H1 (cell line): Measurements from ENCODE around the gene TECPR2. TPM values are rescaled to one million over a fixed set of nuclear protein-coding genes. Genes with fewer than 3 reads are reported as not detected.
A peak's percentile ranks its signal among the peaks of the same experiment; 100 is the strongest.

Source experiments
- CTCF ChIA-PET: fragments of 300-600 bp; sonication (Branson Sonifier 250); formaldehyde crosslinking; loops from one replicate; lab custom pipeline; 2021; ENCODE audit not compliant: partially characterized antibody; lab: Charles Lee
- POLR2A ChIA-PET: fragments of 300-600 bp; sonication (Branson Sonifier 250); formaldehyde crosslinking; loops from one replicate; lab custom pipeline; 2021; ENCODE audit warnings: inconsistent platforms; ENCODE audit not compliant: partially characterized antibody; lab: Charles Lee
- DNase-seq, 2 experiments: peaks; one replicate each; pipeline versions ENCODE4 v3.0.0 to v3.0.0-alpha.2; 2010 to 2022; ENCODE audit warnings: low spot score in 2 of 2, low read depth in 1 of 2, mixed read lengths in 1 of 2
- FAIRE-seq: peaks from 2 replicates; lab custom pipeline; 2011; peaks lifted over from hg19 to GRCh38; lab: Jason Lieb, UNC
- H2AFZ ChIP-seq: 2 replicates; pipeline ENCODE4 v1.8.1; 2012; ENCODE audit warnings: low read length, inconsistent platforms
- H2AK5ac ChIP-seq: 2 replicates; pipeline ENCODE4 v1.6.1; 2013; ENCODE audit warnings: low read depth, low read length
- H2BK120ac ChIP-seq: replicated peaks from 2 replicates; pipeline ENCODE3; 2013; ENCODE audit warnings: low read depth, low read length, inconsistent platforms
- H2BK12ac ChIP-seq: 2 replicates; pipeline ENCODE4 v1.6.1; 2013; ENCODE audit warnings: low read depth, low read length
- H2BK15ac ChIP-seq: 2 replicates; pipeline ENCODE4 v1.6.1; 2013; ENCODE audit warnings: low read length
- H2BK20ac ChIP-seq: 2 replicates; pipeline ENCODE4 v1.6.1; 2013; ENCODE audit warnings: low read length
- H2BK5ac ChIP-seq: 2 replicates; pipeline ENCODE4 v1.6.1; 2013; ENCODE audit warnings: low read depth, low read length
- H3K14ac ChIP-seq: 2 replicates; pipeline ENCODE4 v1.6.1; 2013; ENCODE audit warnings: inconsistent platforms; ENCODE audit not compliant: insufficient read length
- H3K18ac ChIP-seq: 2 replicates; pipeline ENCODE4 v1.6.1; 2013; ENCODE audit warnings: low read length; ENCODE audit errors: extremely low read depth
- H3K23ac ChIP-seq: 2 replicates; pipeline ENCODE4 v1.6.1; 2013; ENCODE audit warnings: inconsistent platforms; ENCODE audit not compliant: insufficient read length
- H3K23me2 ChIP-seq: 2 replicates; pipeline ENCODE4 v1.6.1; 2013; ENCODE audit warnings: low read depth, low read length
- H3K27ac ChIP-seq: 2 replicates; pipeline ENCODE4 v1.6.1; 2011; ENCODE audit warnings: low read depth, low read length, inconsistent platforms
- H3K27me3 ChIP-seq, 4 experiments: replicated peaks in 1 of 4; 1 replicate in 1 of 4; 2 replicates in 3 of 4; pipeline versions ENCODE4 v1.6.1 to v1.8.1; 2011 to 2013; ENCODE audit warnings: low read length in 3 of 4, mild to moderate bottlenecking in 3 of 4, inconsistent platforms in 2 of 4, mixed read lengths in 2 of 4, moderate library complexity in 1 of 4; ENCODE audit not compliant: control insufficient read depth in 3 of 4, insufficient read depth in 3 of 4; ENCODE audit errors: extremely low read depth in 1 of 4
- H3K36me3 ChIP-seq, 4 experiments: 2 replicates each; pipeline versions ENCODE4 v1.6.1 to v1.8.1; 2011 to 2013; ENCODE audit warnings: mild to moderate bottlenecking in 4 of 4, low read length in 3 of 4, moderate library complexity in 2 of 4, control low read depth in 1 of 4, inconsistent platforms in 1 of 4; ENCODE audit not compliant: insufficient read depth in 4 of 4, control insufficient read depth in 2 of 4
- H3K4ac ChIP-seq: replicated peaks from 2 replicates; pipeline ENCODE3; 2013; ENCODE audit warnings: low read length, low read depth, mixed read lengths, inconsistent platforms; ENCODE audit not compliant: insufficient read length
- H3K4me1 ChIP-seq, 4 experiments: replicated peaks in 1 of 4; 1 replicate in 1 of 4; 2 replicates in 3 of 4; pipeline versions ENCODE4 v1.6.1 to v1.8.1; 2011 to 2013; ENCODE audit warnings: low read length in 3 of 4, inconsistent platforms in 2 of 4, mixed read lengths in 1 of 4; ENCODE audit not compliant: insufficient read depth in 4 of 4, control insufficient read depth in 3 of 4
- H3K4me2 ChIP-seq, 2 experiments: 2 replicates each; pipeline versions ENCODE4 v1.6.1 to v1.8.1; 2011 to 2013; ENCODE audit warnings: low read depth in 2 of 2, low read length in 2 of 2, control low read depth in 1 of 2, inconsistent platforms in 1 of 2, mild to moderate bottlenecking in 1 of 2; ENCODE audit not compliant: insufficient read depth in 1 of 2
- H3K4me3 ChIP-seq, 4 experiments: fragments of 200-600, 300-600 bp in 1 of 4; sonication (generic), shearing (Covaris generic), sonication (Bioruptor Twin) in 1 of 4; 2 replicates each; pipeline versions ENCODE4 v1.5.1 to v1.8.1; 2011 to 2016; ENCODE audit warnings: low read length in 4 of 4, low read depth in 3 of 4, control low read depth in 2 of 4, inconsistent platforms in 2 of 4, mild to moderate bottlenecking in 2 of 4, mixed read lengths in 1 of 4, moderate library complexity in 1 of 4; ENCODE audit not compliant: insufficient read depth in 2 of 4; ENCODE audit errors: extremely low read depth in 1 of 4
- H3K56ac ChIP-seq: replicated peaks from 2 replicates; pipeline ENCODE3; 2013; ENCODE audit warnings: low read depth, mild to moderate bottlenecking, mixed read lengths, low read length, inconsistent platforms; ENCODE audit not compliant: insufficient read length
- H3K79me1 ChIP-seq: 2 replicates; pipeline ENCODE4 v1.6.1; 2013; ENCODE audit warnings: low read depth, low read length, control low read depth
- H3K79me2 ChIP-seq, 2 experiments: 2 replicates each; pipeline versions ENCODE4 v1.6.1 to v1.8.1; 2012 to 2013; ENCODE audit warnings: low read length in 2 of 2, mild to moderate bottlenecking in 2 of 2, inconsistent platforms in 1 of 2; ENCODE audit not compliant: insufficient read depth in 2 of 2, control insufficient read depth in 1 of 2
- H3K9ac ChIP-seq, 4 experiments: replicated peaks in 1 of 4; 1 replicate in 1 of 4; 2 replicates in 3 of 4; pipeline versions ENCODE4 v1.6.1 to v1.8.1; 2011 to 2013; ENCODE audit warnings: low read depth in 3 of 4, low read length in 3 of 4, control low read depth in 2 of 4, mild to moderate bottlenecking in 2 of 4, moderate library complexity in 2 of 4, inconsistent platforms in 1 of 4; ENCODE audit errors: extremely low read depth in 1 of 4
- H3K9me3 ChIP-seq, 2 experiments: 2 replicates each; pipeline versions ENCODE4 v1.6.1 to v1.8.1; 2012 to 2013; ENCODE audit warnings: mild to moderate bottlenecking in 2 of 2, moderate library complexity in 2 of 2, control low read depth in 1 of 2, inconsistent platforms in 1 of 2, low read depth in 1 of 2, low read length in 1 of 2, mixed read lengths in 1 of 2; ENCODE audit not compliant: insufficient read depth in 2 of 2
- H4K20me1 ChIP-seq, 2 experiments: replicated peaks in 1 of 2; 2 replicates each; pipeline versions ENCODE3 to v1.8.1; 2011 to 2013; ENCODE audit warnings: inconsistent platforms in 2 of 2, low read length in 2 of 2, mild to moderate bottlenecking in 1 of 2; ENCODE audit not compliant: insufficient read depth in 2 of 2, control insufficient read depth in 1 of 2
- H4K5ac ChIP-seq: 2 replicates; pipeline ENCODE4 v1.6.1; 2013; ENCODE audit warnings: low read length, low read depth, mixed read lengths, inconsistent platforms; ENCODE audit not compliant: insufficient read length
- H4K8ac ChIP-seq: 2 replicates; pipeline ENCODE4 v1.8.0; 2013; ENCODE audit warnings: mild to moderate bottlenecking, moderate library complexity, low read length, inconsistent platforms; ENCODE audit not compliant: insufficient read depth; ENCODE audit errors: extremely low read depth
- H4K91ac ChIP-seq: replicated peaks from 2 replicates; pipeline ENCODE3; 2013; ENCODE audit warnings: low read length, mixed read lengths, inconsistent platforms; ENCODE audit not compliant: insufficient read length
- E2F6 ChIP-seq: IDR thresholded peaks from 2 replicates; pipeline ENCODE4 v1.6.1; 2012; ENCODE audit warnings: inconsistent platforms
- EGR1 ChIP-seq: IDR thresholded peaks from 2 replicates; pipeline ENCODE4 v1.6.1; 2011; ENCODE audit warnings: low read depth, low read length, borderline replicate concordance
- SIN3A ChIP-seq, 2 experiments: IDR thresholded peaks in 1 of 2; conservative IDR thresholded peaks in 1 of 2; 2 replicates each; pipeline ENCODE4 v1.6.1; 2011 to 2012; ENCODE audit warnings: low read length in 2 of 2, improper control_type of control experiment in 1 of 2, low read depth in 1 of 2, mild to moderate bottlenecking in 1 of 2
- TAF7 ChIP-seq: optimal IDR thresholded peaks from 2 replicates; pipeline ENCODE3; 2011; ENCODE audit warnings: low read depth, mild to moderate bottlenecking, inconsistent platforms, low read length, moderate library complexity, borderline replicate concordance
- WGBS, 2 experiments: shearing (Covaris generic) in 1 of 2; methylation state at CpG; one replicate each; pipeline versions ENCODE4 v1.1.6 to v1.1.7; 2013 to 2015; ENCODE audit warnings: low lambda C conversion rate in 2 of 2, mixed read lengths in 2 of 2, inconsistent platforms in 1 of 2, low coverage in 1 of 2, missing lambda C conversion rate in 1 of 2; ENCODE audit not compliant: insufficient replicate concordance in 2 of 2, insufficient coverage in 1 of 2, insufficient read length in 1 of 2; ENCODE audit errors: extremely low coverage in 1 of 2, missing lambda C conversion rate in 1 of 2; 5-methylcytosine and 5-hydroxymethylcytosine counted together
- polyA plus RNA-seq, 7 experiments: library from polyadenylated mRNA; depleted of rRNA in 3 of 7; stranded (reverse) in 5 of 7; unstranded in 2 of 7; fragments of >200 nt in 5 of 7; fragments of 200-250 nt in 2 of 7; gene quantifications; 1 replicate in 5 of 7; 2 replicates in 1 of 7; 4 replicates in 1 of 7; pipeline versions ENCODE4 v1.2.1 to v1.2.3, GENCODE V29; 2011 to 2013; ENCODE audit warnings: missing spikeins in 2 of 7, mixed read lengths in 2 of 7
- total RNA-seq: library from RNA; stranded (reverse); fragmentation: NEBNext Ultra II Directional; extraction: Animal tissue kit (Norgen Biotek cat#: 25700); gene quantifications from 2 replicates; pipeline ENCODE4 v1.2.1, GENCODE V29; 2021

TECPR2 gene
- total and polyA plus RNA-seq, 2 of the 8 experiments (the other 6 are each of a cell fraction or from before 2014, with no cell fraction given) = 6.8 to 19.4 TPM

GRCh38 chr14:102523569-102524450 lies 161.1 kb downstream of the TECPR2 start:
- Histone ChIP-seq H2BK20ac (no peak overlapping the region), H4K91ac (peak overlapping the region; percentile 52), H3K27me3 (no peaks in the 10 kb centered on the region), H4K20me1 (no peaks in the 10 kb centered on the region), H2BK12ac (0 out of 2 replicates have a peak overlapping the region, but pooled peaks have one; percentile 80), H3K4me3 (no peak overlapping the region), H4K8ac (peak overlapping the region; percentile 35; the same call in 1 of the 2 replicates), H3K23ac (no peak overlapping the region), H3K23me2 (peaks cover 3% of the 10 kb centered on the region; the same call in 1 of the 2 replicates), H3K9ac (no peak overlapping the region), H4K5ac (no peak overlapping the region), H3K4ac (no peak overlapping the region), H2AK5ac (no peak overlapping the region), H2AFZ (no peak overlapping the region), H3K79me2 (no peaks in the 10 kb centered on the region), H3K79me1 (no peaks in the 10 kb centered on the region), H3K14ac (no peak overlapping the region), H3K18ac (peak overlapping the region; percentile 48), H3K4me1 (peaks cover 0 to 10% (median 0%) of the 10 kb centered on the region in 4 experiments; a peak in 2 of 7 replicates), H2BK5ac (no peak overlapping the region), H3K56ac (no peak overlapping the region), H3K27ac (no peak overlapping the region), H3K4me2 (peak overlapping the region in 1 of 2 experiments; percentile 33; a peak in 1 of 4 replicates), H3K9me3 (no peaks in the 10 kb centered on the region), H2BK15ac (peak overlapping the region; percentile 29; the same call in 1 of the 2 replicates), H2BK120ac (no peak overlapping the region), H3K36me3 (no peaks in the 10 kb centered on the region)
- 74% methylated on average over 31 of the region's 34 CpGs; no CpG with 5 or more reads in 1 of the 2 experiments for WGBS, 2 experiments
- ChIA-PET POLR2A (interaction anchor here (1.1 to 1.7 kb wide), 6 partner anchors 14 to 262 kb away, joined by 3 to 6 read pairs (median 4); partner anchors contain the start of gene ANKRD9), CTCF (interaction anchor here (0.7 to 2.3 kb wide), 30 partner anchors 11 to 373 kb away, joined by 3 to 15 read pairs (median 4); no protein-coding TSS in a partner anchor)
- no peak for DNase-seq
- TF ChIP-seq SIN3A (conservative IDR thresholded peaks at IDR 0.05 in 1 of 2, IDR thresholded peaks at IDR 0.05 in 1 of 2; ENCODE audit: low read depth in 1 of 2, low read length in 2 of 2) = no peak
- TF ChIP-seq E2F6 = no peak
- no peak for TF ChIP-seq TAF7
- no peak for TF ChIP-seq EGR1
- FAIRE-seq = no peak
